Measurements from ENCODE around the gene SERINC2. TPM values are rescaled to one million over a fixed set of nuclear protein-coding genes. Genes with fewer than 3 reads are reported as not detected.
"Not testable (repeated sequence)": the region's sequence is repeated elsewhere in the genome, so short reads cannot be mapped to it uniquely, and the experiment has no call there.

SERINC2 gene
- total and polyA plus RNA-seq, 2 of the 8 experiments (the other 6 are each of a cell fraction or from before 2014, with no cell fraction given), result 31.4 to 60.0 TPM

DNA sequence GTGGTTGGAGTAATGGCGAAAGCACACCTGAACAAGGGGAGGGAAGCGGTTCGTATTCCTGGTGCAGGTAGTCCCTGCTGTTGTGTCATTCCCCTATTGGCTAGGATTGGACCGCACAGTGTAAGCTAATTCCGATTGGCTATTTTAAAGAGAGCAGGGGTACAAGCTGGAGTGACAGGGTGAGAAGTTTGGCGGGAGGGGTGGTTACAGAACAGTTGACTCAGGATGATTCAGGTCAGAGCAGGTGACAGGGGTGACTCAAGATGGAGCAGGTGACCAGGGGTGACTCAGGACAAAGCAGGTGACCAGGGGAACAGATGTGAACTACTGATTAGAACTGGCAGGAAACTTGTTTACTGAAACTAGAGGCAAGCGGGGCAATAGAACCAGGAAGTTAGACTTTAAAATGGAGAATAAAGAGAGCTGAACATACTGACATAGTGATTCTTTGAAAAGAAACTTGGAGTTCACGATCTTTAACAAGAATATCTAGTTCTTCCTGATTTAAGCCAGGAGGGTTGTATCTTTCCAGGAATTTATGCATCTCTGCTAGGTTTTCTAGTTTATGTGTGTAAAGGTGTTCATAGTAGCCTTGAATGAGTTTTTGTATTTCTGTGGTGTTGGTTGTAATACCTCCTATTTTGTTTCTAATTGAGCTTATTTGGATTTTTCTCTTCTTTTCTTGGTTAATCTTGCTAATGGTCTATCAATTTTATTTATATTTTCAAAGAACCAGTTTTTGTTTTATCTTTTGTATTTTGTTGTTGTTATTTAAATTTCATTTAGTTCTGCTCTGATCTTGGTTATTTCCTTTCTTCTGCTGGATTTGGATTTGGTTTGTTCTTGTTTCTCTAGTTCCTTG lies 58.7 kb downstream of the SERINC2 start:
- H4K91ac ChIP-seq (replicated peaks; ENCODE audit: insufficient read length, low read length); H2BK12ac ChIP-seq (ENCODE audit: low read depth, low read length); H3K27me3 ChIP-seq (replicated peaks in 1 of 4; ENCODE audit: control insufficient read depth in 3 of 4, extremely low read depth in 1 of 4, insufficient read depth in 3 of 4, low read length in 3 of 4); H2AK5ac ChIP-seq (ENCODE audit: low read depth, low read length); H3K23me2 ChIP-seq (ENCODE audit: low read depth, low read length); H2BK15ac ChIP-seq (ENCODE audit: low read length); H2BK5ac ChIP-seq (ENCODE audit: low read depth, low read length); H3K36me3 ChIP-seq (ENCODE audit: control insufficient read depth in 2 of 4, insufficient read depth in 4 of 4, low read length in 3 of 4); H3K18ac ChIP-seq (ENCODE audit: extremely low read depth, low read length); H2BK120ac ChIP-seq (replicated peaks; ENCODE audit: low read depth, low read length); H2BK20ac ChIP-seq (ENCODE audit: low read length); H3K4me3 ChIP-seq (ENCODE audit: extremely low read depth in 1 of 4, insufficient read depth in 2 of 4, low read depth in 3 of 4, low read length in 4 of 4); H3K9ac ChIP-seq (replicated peaks in 1 of 4; ENCODE audit: extremely low read depth in 1 of 4, low read depth in 3 of 4, low read length in 3 of 4); H3K23ac ChIP-seq (ENCODE audit: insufficient read length); H3K79me1 ChIP-seq (ENCODE audit: low read depth, low read length); H4K20me1 ChIP-seq (replicated peaks in 1 of 2; ENCODE audit: control insufficient read depth in 1 of 2, insufficient read depth in 2 of 2, low read length in 2 of 2); H3K4ac ChIP-seq (replicated peaks; ENCODE audit: insufficient read length, low read depth, low read length); H4K5ac ChIP-seq (ENCODE audit: insufficient read length, low read depth, low read length); H3K14ac ChIP-seq (ENCODE audit: insufficient read length); FAIRE-seq; H3K27ac ChIP-seq (ENCODE audit: low read depth, low read length); H3K4me2 ChIP-seq (ENCODE audit: insufficient read depth in 1 of 2, low read depth in 2 of 2, low read length in 2 of 2); DNase-seq (ENCODE audit: low read depth in 1 of 2, low spot score in 2 of 2); H3K79me2 ChIP-seq (ENCODE audit: control insufficient read depth in 1 of 2, insufficient read depth in 2 of 2, low read length in 2 of 2); H2AFZ ChIP-seq (ENCODE audit: low read length); H4K8ac ChIP-seq (ENCODE audit: extremely low read depth, insufficient read depth, low read length); H3K4me1 ChIP-seq (replicated peaks in 1 of 4; ENCODE audit: control insufficient read depth in 3 of 4, insufficient read depth in 4 of 4, low read length in 3 of 4); H3K56ac ChIP-seq (replicated peaks; ENCODE audit: insufficient read length, low read depth, low read length); H3K9me3 ChIP-seq (ENCODE audit: insufficient read depth in 2 of 2, low read depth in 1 of 2, low read length in 1 of 2): not testable (repeated sequence)
- POLR2A ChIA-PET (ENCODE audit: partially characterized antibody), result interaction anchor here (0.7 kb wide), 1 partner anchor 147 kb away, joined by 3 read pairs; no protein-coding TSS in a partner anchor
- 74% methylated on average over 8 of the region's 8 CpGs; no CpG with 5 or more reads in 1 of the 2 experiments for WGBS, 2 experiments (ENCODE audit: extremely low coverage in 1 of 2, insufficient coverage in 1 of 2, insufficient read length in 1 of 2, insufficient replicate concordance in 2 of 2, low coverage in 1 of 2, low lambda C conversion rate in 2 of 2, missing lambda C conversion rate in 1 of 2)
- CTCF ChIA-PET (ENCODE audit: partially characterized antibody), result interaction anchor here (0.6 to 4.5 kb wide), 3 partner anchors 10 to 1417 kb away, joined by 3 to 22 read pairs (median 17); no protein-coding TSS in a partner anchor
